ENCODE measurements around the gene TRUB1. TPM values are rescaled to one million over a fixed set of nuclear protein-coding genes. Genes with fewer than 3 reads are reported as not detected.
"Not testable (repeated sequence)": the region's sequence is repeated elsewhere in the genome, so short reads cannot be mapped to it uniquely, and the experiment has no call there.

The TRUB1 gene
- total RNA-seq, 1 donor from 2014 or later: 34.6 TPM

DNA sequence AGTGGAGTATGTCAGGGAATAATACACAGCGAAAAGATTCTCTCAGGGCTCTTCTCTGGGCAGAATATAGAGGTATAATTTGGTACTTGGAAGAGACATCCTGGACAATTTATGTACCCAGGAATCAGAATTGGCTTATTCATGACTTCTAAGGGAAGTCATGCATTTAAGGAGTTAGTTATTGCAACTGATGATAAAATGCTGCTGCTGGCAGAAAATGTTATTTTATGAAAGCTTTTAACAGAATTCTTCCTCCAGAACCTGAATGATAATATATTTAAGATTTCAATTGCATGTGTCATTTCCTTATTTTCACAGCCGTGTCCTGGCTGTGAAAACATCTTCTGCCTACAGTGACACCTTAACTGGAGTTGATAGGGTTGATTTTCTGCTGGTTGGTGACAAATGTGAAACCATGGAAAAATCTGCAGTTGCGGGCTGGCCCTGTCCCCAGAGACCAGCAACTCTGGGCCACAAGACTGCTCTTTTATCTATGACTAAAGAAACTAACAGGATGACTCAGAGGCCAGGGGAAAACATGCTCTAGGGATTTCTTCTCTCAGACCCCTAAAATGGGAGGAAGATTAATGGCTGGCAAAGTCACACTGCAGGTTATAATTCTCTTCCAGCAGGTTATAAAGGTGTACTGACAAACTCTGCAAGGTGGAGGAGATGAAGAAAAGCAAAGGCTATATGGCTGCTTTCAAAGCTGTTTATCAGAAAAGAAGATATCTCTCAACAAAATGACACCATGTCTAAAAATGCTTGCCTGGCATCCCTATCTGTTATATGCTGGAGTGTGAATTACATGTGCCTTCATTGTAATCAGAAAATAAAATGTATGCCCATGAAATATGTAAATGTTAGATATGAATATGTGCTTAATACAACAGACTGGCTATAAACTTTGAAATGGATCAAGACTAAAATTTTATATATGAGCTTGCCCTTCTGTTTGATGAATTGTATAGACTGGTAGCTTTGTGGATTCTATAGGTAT lies 12.1 kb upstream of the TRUB1 start:
- no peak for DNase-seq

DNA sequence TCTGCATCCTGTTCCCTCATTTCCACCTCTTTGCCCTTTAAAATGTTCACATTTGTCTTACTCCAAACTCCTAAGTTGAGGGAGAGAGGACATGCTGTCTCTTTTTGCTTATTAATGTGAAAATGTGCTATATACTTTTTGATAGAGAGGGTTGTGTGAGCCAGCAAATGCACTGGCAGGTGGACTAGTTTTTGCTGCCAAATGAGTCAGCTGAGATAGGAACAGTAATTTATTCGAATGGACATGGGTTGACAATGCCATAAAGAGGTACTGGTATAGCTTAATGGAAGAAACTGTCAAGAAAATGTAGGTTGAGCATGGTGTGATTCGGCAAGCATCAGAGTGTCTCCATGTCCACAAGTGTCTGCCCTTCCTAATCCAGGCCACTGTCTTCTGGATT lies 9.2 kb upstream of the TRUB1 start:
- no peak for DNase-seq

DNA sequence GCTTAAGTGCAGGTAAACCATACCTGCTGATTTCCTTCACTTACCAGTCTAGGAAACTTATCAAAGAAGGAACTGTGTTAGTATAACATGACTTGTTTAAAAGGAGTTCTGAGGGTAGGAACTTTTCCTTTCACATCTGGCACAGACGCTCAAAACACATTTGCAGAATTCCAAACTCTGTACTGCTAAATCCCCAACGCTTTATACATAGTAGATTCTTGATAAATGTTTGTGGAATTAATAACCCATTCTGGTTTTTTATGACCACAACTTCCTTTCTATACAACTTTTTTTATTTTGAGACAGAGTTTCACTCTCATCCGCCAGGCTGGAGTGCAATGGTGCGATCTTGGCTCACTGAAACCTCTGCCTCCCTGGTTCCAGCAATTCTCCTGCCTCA lies 7.7 kb upstream of the TRUB1 start:
- DNase-seq: no peak

DNA sequence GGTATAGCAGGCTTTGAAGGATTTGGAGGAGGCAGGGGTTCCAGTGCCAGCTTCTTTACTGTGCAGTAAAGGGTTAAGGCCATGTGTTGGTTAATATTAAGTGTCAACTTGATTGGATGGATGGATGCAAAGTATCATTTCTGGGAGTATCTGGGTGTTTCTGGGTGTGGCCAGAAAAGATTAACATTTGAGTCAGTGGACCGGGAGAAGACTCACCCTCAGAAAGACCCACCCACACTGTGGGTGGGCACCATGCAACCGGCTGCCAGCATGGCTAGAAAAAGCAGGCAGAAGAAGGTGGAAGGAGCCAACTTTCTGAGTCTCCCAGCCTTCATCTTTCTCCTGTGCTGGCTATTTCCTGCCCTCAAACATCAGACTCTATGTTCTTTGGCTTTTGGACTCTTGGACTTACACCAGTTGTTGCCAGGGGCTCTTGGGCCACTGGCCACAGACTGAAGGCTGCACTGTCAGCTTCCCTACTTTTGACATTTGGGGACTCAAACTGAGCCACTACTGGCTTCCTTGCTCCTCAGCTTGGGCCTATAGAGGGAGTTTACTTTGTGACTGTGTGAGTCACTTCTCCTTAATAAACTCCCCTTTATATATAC lies 6.8 kb upstream of the TRUB1 start:
- DNase-seq: no peak

DNA sequence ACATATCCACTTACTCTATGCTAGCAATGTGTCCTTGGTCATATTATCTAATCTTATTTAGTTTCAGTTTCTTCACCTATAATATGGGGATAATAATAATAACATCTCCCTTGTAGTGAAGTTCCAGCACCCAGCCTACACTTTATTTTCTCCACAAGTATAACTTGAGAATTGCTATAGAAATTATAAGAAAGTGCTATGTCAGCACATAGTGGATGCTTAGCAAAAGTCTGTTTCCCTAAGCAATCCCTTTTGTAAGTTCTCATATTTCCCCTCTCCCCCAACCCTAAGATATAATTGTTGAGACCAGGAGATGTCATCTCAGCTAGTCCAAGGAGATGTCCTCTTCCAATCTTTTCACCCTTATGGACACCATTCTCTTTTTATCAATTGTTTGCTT lies 5.8 kb upstream of the TRUB1 start:
- DNase-seq: no peak

DNA sequence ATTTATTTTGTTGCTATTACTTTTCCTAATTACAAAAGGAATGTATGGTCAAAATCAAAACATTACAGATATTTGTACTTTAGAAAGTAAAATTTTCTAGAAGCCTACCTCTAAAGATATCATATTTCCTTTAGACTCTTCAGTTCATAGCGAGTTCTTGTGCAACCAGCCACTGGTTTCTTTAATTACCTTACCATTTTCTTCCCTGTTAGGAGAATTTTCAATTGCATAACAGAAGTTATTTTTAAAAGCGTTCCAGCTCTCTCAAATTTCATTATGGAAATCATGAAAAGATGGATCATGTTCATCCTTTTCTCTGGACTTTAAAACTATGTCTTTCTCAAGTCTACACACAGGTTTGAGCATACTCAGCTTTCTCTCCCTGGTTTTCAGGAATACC lies 5.0 kb upstream of the TRUB1 start:
- no peak for DNase-seq

DNA sequence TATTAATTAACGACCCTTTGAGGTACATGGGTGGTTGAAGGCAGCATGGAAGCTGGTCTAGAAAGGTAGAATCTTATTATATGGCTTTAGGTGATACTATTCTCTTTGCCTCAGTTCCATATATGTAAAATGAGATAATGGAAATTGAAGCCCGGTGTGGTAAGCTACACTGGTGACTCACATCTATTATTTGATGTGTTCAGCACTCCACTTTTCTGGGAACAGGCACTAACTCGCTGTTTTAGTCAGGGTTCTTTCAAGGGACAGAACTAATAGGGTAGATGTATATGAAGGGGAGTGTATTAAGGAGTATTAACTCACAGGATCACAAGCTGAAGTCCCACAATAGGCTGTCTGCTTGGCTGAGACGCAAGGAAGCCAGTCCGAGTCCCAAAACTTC lies 4.4 kb upstream of the TRUB1 start:
- no peak for DNase-seq

DNA sequence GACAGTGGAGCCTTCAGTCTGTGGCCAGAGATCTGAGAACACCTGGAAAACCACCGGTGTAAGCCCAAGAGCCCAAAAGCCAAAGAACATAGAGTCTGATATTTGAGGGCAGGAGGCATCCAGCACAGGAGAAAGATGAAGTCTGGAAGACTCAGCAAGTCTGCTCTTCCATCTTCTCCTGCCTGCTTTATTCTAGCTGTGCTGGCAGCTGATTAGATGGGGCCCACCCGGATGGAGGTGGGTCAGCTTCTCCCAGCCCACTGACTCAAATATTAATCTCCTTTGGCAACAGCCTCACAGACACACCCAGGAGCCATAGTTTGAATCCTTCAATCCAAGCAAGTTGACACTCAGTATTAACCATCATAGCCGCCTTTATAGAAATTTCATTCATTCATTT lies 4.0 kb upstream of the TRUB1 start:
- DNase-seq: not testable (repeated sequence)

DNA sequence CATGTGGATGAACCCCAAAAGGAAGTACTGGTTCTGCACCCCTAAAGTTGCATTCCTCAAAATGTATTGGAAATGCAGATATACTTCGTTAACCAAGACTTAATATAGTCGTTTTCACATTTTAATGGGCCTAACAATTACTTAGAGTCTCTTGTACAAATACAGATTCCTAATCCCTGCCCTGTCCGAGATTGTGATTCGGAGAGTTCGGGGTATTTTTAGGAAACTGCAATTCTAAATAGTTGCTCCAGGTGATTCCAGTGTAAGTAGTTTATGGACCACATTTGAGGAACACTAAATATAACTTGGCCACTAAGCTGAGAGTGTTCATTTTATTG lies 830 bp downstream of the TRUB1 start:
- no peak for DNase-seq

DNA sequence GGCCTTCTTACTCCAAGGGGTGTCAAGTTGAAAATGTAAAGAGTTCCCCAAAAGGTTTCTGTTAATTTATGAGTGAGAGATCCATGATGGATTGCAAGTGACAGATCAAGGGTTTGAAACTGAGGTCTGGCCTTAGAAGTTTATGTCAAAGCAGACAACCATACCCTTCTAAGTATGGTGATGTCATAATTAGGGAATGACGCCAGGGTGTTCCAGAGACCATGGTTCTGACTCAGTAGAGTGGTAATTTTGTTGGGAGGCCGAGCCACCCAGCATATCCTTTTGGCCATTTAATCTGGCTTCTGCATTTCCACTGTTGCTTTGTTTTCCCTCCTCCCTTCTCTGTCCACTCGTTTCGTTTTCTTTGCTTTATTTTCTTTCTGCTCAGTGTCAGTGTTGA lies 2.7 kb downstream of the TRUB1 start:
- DNase-seq: no peak

DNA sequence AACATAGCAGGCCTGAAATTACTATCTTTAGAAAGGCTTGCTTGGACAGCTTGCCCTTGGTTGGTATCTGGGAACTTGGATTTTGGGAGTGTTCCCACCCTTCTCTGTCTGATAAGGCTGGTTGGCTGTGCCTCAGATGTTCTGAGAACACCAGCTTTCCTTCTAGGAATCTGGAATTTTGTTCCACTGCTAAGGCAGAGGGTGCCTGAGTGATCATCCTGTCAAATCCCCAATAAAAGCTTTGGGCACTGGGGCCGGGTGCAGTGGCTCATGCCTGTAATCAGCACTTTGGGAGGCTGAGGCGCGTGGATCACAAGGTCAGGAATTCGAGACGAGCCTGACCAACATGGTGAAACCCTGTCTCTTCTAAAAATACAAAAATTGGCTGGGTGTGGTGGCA lies 5.0 kb downstream of the TRUB1 start:
- DNase-seq: no peak

DNA sequence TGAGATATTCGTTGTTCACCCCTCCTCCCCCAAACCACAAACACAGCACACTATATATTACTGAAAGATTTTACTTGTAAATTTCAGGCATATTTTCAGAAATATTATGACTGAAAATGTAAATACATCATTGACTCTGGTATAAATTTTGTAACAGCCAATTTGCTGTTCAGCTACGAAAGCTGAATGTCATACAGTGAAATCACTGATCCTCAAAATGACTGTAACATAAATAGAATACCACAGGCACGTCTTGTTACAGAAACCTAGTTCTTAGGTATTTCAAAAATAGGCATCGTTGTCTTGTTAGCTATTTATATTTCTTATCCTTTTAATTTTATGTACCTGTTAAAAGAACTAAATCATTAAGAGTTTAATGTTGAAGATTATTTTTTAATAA lies 15.1 kb downstream of the TRUB1 start:
- DNase-seq: no peak

DNA sequence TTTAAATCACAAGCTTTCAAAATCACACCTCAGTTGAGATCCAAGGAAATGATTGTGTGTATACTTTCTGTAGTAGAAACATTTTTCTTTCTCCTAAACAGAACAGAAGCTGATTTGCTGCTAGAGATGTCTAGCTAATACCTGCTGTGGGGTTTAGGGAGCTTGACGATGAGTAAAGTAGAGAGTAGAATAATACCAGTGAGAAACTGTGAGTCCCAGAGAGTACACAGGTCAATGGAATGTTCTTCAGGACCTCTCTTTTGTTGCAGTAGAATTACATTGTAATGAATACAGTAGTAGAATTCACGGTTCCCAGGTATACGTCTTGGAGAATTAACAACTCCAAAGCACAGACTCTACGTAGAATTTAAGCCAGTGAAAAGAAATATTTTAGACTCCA lies 18.0 kb downstream of the TRUB1 start:
- DNase-seq: no peak

DNA sequence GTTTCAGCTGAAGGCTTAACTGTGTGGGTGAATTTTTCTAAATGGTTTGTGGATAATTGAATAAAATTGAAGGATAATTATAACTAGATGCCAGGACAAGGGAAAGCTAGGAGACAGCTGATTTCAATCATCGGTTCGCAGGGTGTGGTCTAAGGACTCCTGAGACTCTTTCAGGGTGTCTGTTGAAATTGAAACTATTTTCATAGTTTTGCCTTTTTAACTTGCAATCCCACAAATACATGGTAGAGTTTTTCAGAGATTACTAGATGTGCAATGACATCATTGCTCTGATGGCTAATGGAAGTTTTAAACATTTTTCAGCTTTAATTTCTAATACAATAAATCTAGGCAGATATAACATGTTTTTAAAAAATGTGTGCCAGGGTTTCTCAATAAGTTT lies 18.5 kb downstream of the TRUB1 start:
- DNase-seq: no peak

DNA sequence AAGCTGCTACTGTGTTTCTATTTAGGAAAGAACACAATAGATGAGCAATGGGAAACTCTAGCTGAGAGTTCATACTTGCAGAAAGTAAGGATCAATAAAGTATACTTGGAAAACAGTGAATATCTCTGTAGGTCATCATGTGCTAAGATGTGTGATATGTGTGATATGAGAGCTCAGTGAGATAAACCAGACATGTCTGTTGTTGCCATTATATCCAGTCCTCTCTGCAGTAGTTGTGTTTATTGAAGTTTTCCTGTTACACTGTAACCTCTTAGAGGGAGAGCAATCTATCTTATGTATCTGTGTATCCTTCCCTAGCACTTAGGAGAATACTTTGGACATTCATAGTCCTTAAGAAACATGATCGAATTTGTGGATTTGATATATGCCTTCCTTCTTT lies 19.1 kb downstream of the TRUB1 start:
- DNase-seq: no peak

DNA sequence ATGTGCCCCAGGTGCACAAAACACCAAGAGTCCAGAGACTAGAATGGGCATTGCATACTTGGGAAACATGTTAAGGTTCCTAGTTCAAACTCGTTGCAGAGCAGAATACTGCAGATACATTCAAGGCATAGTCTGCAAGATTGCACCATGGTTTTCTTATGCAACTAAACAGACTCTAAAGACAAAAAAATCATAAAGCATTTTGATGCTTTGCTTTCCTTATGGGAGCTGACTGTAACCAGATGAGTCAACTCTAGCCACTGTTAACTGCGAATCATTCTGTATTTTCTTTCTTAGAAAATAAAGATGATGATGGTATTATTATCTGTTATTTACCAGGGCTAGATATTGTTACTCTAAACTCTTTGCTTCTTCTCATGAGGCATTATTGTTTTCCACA lies 19.7 kb downstream of the TRUB1 start:
- no peak for DNase-seq

DNA sequence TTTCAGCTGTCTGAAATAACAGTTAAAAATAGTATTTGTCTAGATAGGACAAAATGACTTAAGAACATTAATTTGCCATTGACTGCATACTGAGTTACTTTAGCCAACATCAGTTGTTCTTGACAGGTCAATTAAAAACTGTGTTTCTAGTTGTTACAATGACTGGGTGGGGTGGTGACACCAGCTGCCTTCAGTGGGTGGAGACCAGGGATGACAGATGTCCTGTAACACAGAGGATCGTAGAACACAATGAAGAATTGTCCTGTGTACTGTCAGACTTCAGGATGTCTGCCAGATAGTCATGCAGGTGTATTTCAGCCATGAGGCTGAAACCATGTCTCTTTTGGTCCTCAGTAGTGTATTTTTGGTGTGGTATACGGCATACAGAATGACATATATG lies 24.4 kb downstream of the TRUB1 start:
- peak; percentile 22 for DNase-seq

DNA sequence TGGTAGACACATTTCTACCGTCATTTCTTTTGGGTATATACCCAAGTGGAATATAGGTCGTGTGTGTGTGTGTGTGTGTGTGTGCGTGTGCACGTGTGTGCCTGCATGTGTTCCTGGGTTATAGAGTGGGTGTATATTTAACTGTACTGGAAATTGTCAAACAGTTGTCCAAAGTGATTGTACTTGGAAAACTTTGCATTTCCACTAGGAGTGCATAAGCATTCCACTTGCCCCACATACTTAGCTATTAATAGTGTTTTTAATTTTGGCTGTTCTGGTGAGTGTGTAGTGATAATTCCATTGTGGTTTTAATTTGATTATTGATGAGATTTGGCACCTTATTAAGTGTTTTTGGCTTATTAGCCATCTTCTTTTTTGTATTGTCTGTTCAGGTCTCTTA lies 25.9 kb downstream of the TRUB1 start:
- no peak for DNase-seq

DNA sequence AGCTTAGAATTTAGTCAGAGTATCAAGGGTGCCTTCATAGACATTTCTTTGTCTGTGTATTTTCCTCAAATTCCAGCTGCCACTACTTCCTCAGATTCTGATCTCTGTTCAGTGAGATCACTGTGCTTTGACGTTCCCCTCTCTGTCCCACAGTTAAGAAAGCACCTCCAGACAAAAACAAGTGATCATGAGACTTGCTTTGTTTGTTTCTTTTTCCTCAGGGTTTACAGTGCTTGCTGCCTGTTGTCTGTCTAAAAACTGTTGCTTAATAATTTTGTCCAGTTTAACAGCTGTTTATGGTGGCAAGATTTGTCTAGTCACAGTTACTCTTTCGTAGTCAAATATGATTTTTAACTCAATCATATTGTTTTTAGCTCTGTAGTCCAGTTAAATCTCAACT lies 29.1 kb downstream of the TRUB1 start:
- DNase-seq: no peak

DNA sequence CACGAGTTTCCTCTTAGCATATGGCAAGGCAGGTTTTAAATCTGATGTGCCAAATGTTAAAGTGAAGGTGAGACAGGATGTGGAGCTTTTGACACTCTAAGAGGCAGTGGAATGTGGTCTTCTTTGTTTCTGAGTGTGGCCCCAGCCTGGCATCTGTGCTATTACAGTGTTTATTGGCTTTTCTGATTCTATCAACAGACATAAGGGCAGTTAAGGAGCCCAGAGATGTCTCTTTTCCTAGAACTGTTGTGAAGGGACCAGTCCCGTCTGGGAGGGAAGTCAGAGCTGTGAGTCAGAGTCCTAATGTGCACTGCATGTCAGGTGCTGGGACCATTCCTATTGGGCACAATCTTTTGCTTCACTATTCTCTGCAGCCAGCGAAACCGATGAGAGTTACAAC lies 32.5 kb downstream of the TRUB1 start:
- no peak for DNase-seq

DNA sequence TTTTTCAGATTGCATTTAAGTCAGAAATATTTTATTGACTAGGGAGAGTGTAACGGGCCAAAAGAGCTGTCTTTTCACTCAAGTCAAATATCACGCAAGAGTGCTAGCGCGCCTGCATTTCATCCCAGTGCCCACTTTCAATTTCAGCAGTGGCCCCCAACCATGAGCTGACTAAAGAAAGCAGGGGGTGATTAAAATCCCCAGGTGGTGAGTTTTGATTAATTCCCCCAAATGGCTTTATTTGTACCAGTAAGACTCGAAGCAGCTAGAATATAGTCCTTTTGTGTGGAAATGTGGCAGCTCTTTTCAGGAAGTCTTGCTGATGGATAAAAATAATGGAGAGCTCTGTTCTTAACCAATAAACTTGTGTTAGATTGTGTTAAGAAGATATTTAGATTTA lies 35.3 kb downstream of the TRUB1 start:
- DNase-seq: no peak

DNA sequence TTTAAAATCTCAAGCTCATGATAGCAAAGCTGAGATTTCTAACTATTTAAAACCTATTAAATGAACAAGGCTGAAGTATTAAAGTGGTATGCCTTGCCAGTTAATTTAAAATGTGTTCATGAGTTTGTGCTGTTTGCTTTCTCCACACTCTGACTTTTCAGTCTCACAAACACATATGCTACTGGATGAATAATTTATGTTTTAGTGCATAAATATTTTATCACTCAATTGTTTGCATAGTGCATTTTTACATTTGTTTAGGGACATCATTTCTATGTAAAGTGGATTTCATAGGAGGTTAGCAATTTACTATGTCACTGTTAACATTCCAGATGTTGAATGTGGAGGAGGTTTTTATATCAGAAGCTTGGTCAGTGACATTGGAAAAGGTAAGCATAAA lies 36.0 kb downstream of the TRUB1 start:
- no peak for DNase-seq

DNA sequence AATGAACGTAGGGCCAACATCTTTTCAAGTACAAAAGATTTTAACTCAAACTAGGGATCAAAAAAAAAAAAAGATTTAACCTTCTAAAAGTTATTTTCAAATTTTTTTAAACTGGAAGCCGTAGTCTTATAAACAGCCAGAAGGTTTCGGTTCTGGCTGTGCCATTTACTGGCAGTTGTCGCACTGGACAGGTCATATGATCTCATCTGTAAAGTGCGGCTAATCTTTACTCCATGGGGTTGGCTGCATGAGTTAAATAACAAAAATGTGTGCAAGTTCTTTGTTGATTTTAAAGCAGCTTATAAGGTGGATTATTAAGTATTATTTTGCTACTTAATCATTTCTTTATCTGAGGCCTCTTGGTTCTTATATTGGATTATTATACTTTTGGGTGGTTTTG lies 36.6 kb downstream of the TRUB1 start:
- DNase-seq: peak; percentile 28

DNA sequence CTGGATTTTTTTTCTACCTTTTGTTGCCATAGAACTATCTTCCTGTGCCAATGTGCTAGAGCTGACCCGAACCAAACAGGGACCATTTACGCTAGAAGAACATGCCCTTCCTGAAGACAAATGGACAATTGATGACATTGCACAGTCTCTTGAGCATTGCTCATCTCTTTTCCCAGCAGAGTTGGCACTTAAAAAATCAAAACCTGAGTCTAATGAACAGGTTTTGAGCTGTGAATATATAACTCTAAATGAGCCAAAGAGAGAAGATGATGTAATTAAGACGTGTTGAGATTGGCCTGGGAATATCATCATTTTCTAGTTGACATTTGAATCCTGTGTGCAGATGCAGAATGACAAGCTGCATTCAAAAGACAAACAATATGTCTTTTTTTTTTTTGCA lies 37.1 kb downstream of the TRUB1 start:
- no peak for DNase-seq

Measured in tongue (tissue), 2 donors.